ENCODE data around the gene CWC27.

The CWC27 gene

GRCh38 chr5:64980176-64980575 lies 211.4 kb downstream of the CWC27 start:
- no peak for DNase-seq (ENCODE audit: low spot score)

- DNase-seq (ENCODE audit: low spot score) = no peak
Measured at GRCh38 chr5:64987768-64988167, 219.0 kb downstream of the CWC27 start.

- no peak for DNase-seq (ENCODE audit: low spot score)
Measured at GRCh38 chr5:65009207-65009606, 240.5 kb downstream of the CWC27 start.

- DNase-seq (ENCODE audit: low spot score) = no peak
Measured at GRCh38 chr5:65010841-65011240, 242.1 kb downstream of the CWC27 start.

- no peak for DNase-seq (ENCODE audit: low spot score)
Measured at GRCh38 chr5:65012301-65012892, 243.7 kb downstream of the CWC27 start.

GRCh38 chr5:65013166-65013565 lies 244.4 kb downstream of the CWC27 start:
- no peak for DNase-seq (ENCODE audit: low spot score)

- no peak for DNase-seq (ENCODE audit: low spot score)
Measured at GRCh38 chr5:65014769-65015168, 246.0 kb downstream of the CWC27 start.

GRCh38 chr5:65015767-65016166 lies 247.0 kb downstream of the CWC27 start:
- no peak for DNase-seq (ENCODE audit: low spot score)

- DNase-seq (ENCODE audit: low spot score) = no peak
Measured at GRCh38 chr5:65017636-65018035, 248.9 kb downstream of the CWC27 start.

- no peak for DNase-seq (ENCODE audit: low spot score)
Measured at GRCh38 chr5:65018763-65019162, 250.0 kb downstream of the CWC27 start.

- DNase-seq (ENCODE audit: low spot score) = no peak
Measured at GRCh38 chr5:65020492-65020891, 251.8 kb downstream of the CWC27 start.

GRCh38 chr5:65021527-65022226 lies 252.9 kb downstream of the CWC27 start:
- no peak for DNase-seq (ENCODE audit: low spot score)

GRCh38 chr5:65022932-65023331 lies 254.2 kb downstream of the CWC27 start:
- no peak for DNase-seq (ENCODE audit: low spot score)

GRCh38 chr5:65024681-65025080 lies 256.0 kb downstream of the CWC27 start:
- DNase-seq (ENCODE audit: low spot score) = no peak

GRCh38 chr5:65026816-65027548 lies 258.3 kb downstream of the CWC27 start:
- DNase-seq (ENCODE audit: low spot score) = no peak

GRCh38 chr5:65029178-65029577 lies 260.4 kb downstream of the CWC27 start:
- DNase-seq (ENCODE audit: low spot score) = no peak

- no peak for DNase-seq (ENCODE audit: low spot score)
Measured at GRCh38 chr5:65030056-65030455, 261.3 kb downstream of the CWC27 start.

- peak; percentile 44 for DNase-seq (ENCODE audit: low spot score)
Measured at GRCh38 chr5:65032250-65032649, 263.5 kb downstream of the CWC27 start.

- DNase-seq (ENCODE audit: low spot score) = no peak
Measured at GRCh38 chr5:65034029-65034812, 265.5 kb downstream of the CWC27 start.

- DNase-seq (ENCODE audit: low spot score) = no peak
Measured at GRCh38 chr5:65034813-65035209, 266.1 kb downstream of the CWC27 start.

GRCh38 chr5:65035211-65036206 lies 266.8 kb downstream of the CWC27 start:
- peak; percentile 98 for DNase-seq (ENCODE audit: low spot score)

Measured in AG08396 (cell line).